Gastroesophageal sphincter (tissue), 4 donors: ENCODE measurements around the gene ACAN. TPM values are rescaled to one million over a fixed set of nuclear protein-coding genes. Genes with fewer than 3 reads are reported as not detected.
A peak's percentile ranks its signal among the peaks of the same experiment; 100 is the strongest.

Experiments
- ATAC-seq: fragments of 150-250 bp; one replicate; pipeline ENCODE4 v1.9.1; 2016; ENCODE audit warnings: mild to moderate bottlenecking, moderate library complexity
- H3K27ac ChIP-seq, 4 donors: fragments of 200-600 bp; sonication (generic) in 3 of 4; 1 replicate in 3 of 4; 2 replicates in 1 of 4; pipeline ENCODE4 v1.5.1; 2016 to 2019
- H3K27me3 ChIP-seq: fragments of 200-600 bp; sonication (generic); one replicate; pipeline ENCODE4 v1.5.1; 2019
- H3K36me3 ChIP-seq, 2 donors: fragments of 200-600 bp; sonication (generic); one replicate each; pipeline ENCODE4 v1.5.1; 2019; ENCODE audit warnings: control low read depth in 1 of 2
- H3K4me1 ChIP-seq, 3 donors: fragments of 200-600 bp; sonication (generic); 1 replicate in 2 of 3; 2 replicates in 1 of 3; pipeline ENCODE4 v1.5.1; 2016 to 2019; ENCODE audit warnings: control low read depth in 2 of 3
- H3K4me3 ChIP-seq, 2 donors: fragments of 200-600 bp; sonication (generic); one replicate each; pipeline ENCODE4 v1.5.1; 2019; ENCODE audit warnings: mild to moderate bottlenecking in 1 of 2, moderate library complexity in 1 of 2
- H3K9me3 ChIP-seq, 3 donors: fragments of 200-600 bp; sonication (generic); one replicate each; pipeline ENCODE4 v1.5.1; 2017 to 2019; ENCODE audit warnings: control low read depth in 2 of 3
- EP300 ChIP-seq: sonication (generic); formaldehyde crosslinking; IDR thresholded peaks from one replicate; pipeline ENCODE4 v1.6.1; 2017; ENCODE audit warnings: antibody characterized with exemption, mild to moderate bottlenecking
- POLR2A ChIP-seq, 2 donors: fragments of 450-650 bp; IDR thresholded peaks; one replicate each; pipeline ENCODE4 v1.6.1; 2017; ENCODE audit warnings: antibody characterized with exemption in 2 of 2, mild to moderate bottlenecking in 2 of 2, moderate library complexity in 1 of 2
- POLR2AphosphoS5 ChIP-seq: sonication (generic); formaldehyde crosslinking; IDR thresholded peaks from one replicate; pipeline ENCODE4 v1.6.1; 2017; ENCODE audit warnings: antibody characterized with exemption
- WGBS, 2 donors: methylation state at CpG; one replicate each; pipeline ENCODE4 v1.1.5; 2018; ENCODE audit warnings: low coverage in 1 of 2; 5-methylcytosine and 5-hydroxymethylcytosine counted together
- total RNA-seq, 4 donors: library from RNA; depleted of rRNA; stranded (reverse); fragments of >200 nt; gene quantifications; one replicate each; pipeline ENCODE4 v1.1.0, GENCODE V29; 2016
- TF ChIP-seq, protein P1 (sequence below), 4 experiments: fragments of 200-600 bp in 2 of 4; fragments of 450-650 bp in 2 of 4; sonication (generic) in 1 of 4; IDR thresholded peaks; one replicate each; pipeline ENCODE4 v1.5.1; 2017 to 2019; ENCODE audit warnings: antibody characterized with exemption in 4 of 4, mild to moderate bottlenecking in 2 of 4, moderate library complexity in 2 of 4

ACAN gene
- total RNA-seq, 4 donors from 2014 or later = 0.04 to 0.17 (median 0.13) TPM; not detected in 1

DNA sequence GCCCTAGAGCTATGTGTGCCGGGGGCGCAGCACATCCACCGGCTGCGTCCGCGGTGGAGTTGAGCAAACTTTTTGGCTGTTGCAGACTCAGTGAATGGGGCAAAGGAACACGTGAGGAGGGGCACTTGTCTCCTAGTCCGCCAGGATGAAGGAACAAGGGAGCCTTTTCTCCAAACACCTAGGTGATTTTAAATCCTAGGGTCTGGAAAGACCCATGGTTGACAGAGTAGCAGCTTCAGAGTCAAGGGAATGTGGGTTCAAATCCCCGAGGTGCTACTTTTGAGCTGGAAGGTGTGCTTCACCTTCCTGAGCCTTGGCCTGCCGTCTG is 648 bp downstream of the ACAN start:
- Histone ChIP-seq H3K4me3 (peak overlapping the region in 1 of 2 donors; percentile 23), H3K9me3 (peaks cover 0 to 5% (median 0%) of the 10 kb centered on the region in 3 donors), H3K36me3 (no peaks in the 10 kb centered on the region), H3K4me1 (peaks cover 0 to 10% (median 0%) of the 10 kb centered on the region in 3 donors), H3K27me3 (peaks cover 98% of the 10 kb centered on the region), H3K27ac (no peak overlapping the region)
- TF ChIP-seq EP300 (no peak), POLR2AphosphoS5 (no peak), POLR2A (IDR thresholded peaks at IDR 0.05) (no peak)
- TF ChIP-seq, protein P1, sequence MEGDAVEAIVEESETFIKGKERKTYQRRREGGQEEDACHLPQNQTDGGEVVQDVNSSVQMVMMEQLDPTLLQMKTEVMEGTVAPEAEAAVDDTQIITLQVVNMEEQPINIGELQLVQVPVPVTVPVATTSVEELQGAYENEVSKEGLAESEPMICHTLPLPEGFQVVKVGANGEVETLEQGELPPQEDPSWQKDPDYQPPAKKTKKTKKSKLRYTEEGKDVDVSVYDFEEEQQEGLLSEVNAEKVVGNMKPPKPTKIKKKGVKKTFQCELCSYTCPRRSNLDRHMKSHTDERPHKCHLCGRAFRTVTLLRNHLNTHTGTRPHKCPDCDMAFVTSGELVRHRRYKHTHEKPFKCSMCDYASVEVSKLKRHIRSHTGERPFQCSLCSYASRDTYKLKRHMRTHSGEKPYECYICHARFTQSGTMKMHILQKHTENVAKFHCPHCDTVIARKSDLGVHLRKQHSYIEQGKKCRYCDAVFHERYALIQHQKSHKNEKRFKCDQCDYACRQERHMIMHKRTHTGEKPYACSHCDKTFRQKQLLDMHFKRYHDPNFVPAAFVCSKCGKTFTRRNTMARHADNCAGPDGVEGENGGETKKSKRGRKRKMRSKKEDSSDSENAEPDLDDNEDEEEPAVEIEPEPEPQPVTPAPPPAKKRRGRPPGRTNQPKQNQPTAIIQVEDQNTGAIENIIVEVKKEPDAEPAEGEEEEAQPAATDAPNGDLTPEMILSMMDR (IDR thresholded peaks at IDR 0.05) = no peak
- WGBS, 2 donors = 20% methylated on average over 1 of the region's 10 CpGs; no CpG with 5 or more reads in 1 of the 2 donors
- no peak for ATAC-seq

DNA sequence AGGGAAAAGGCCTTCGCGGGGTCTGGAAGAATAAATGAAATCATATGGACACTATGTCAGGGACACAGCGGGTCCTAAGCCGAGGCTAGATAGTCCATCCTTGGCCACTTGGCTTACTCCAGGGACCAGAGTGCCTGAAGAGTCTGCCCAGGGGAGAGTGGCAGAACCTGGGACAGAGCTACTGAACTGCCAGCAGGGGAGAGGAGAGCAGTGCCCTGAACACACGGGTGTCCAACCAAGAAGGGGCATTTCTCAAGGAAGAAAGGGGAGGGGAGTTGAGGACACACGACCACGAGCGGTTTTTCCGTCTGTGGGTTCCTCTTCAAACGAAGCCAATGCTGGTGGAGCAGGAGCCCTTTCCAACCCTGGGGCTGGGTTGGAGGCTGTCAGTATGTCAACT is 1.0 kb downstream of the ACAN start:
- Histone ChIP-seq H3K27me3 (peaks cover 98% of the 10 kb centered on the region), H3K9me3 (peaks cover 0 to 1% (median 0%) of the 10 kb centered on the region in 3 donors), H3K4me3 (no peak overlapping the region), H3K36me3 (no peaks in the 10 kb centered on the region), H3K27ac (no peak overlapping the region), H3K4me1 (peaks cover 0 to 10% (median 0%) of the 10 kb centered on the region in 3 donors)
- TF ChIP-seq POLR2A (IDR thresholded peaks at IDR 0.05) = no peak
- TF ChIP-seq, protein P1 (IDR thresholded peaks at IDR 0.05) = no peak
- TF ChIP-seq POLR2AphosphoS5 = no peak
- no peak for TF ChIP-seq EP300
- ATAC-seq = no peak
- 57 to 68% methylated on average over 5 of the region's 10 CpGs for WGBS, 2 donors

DNA sequence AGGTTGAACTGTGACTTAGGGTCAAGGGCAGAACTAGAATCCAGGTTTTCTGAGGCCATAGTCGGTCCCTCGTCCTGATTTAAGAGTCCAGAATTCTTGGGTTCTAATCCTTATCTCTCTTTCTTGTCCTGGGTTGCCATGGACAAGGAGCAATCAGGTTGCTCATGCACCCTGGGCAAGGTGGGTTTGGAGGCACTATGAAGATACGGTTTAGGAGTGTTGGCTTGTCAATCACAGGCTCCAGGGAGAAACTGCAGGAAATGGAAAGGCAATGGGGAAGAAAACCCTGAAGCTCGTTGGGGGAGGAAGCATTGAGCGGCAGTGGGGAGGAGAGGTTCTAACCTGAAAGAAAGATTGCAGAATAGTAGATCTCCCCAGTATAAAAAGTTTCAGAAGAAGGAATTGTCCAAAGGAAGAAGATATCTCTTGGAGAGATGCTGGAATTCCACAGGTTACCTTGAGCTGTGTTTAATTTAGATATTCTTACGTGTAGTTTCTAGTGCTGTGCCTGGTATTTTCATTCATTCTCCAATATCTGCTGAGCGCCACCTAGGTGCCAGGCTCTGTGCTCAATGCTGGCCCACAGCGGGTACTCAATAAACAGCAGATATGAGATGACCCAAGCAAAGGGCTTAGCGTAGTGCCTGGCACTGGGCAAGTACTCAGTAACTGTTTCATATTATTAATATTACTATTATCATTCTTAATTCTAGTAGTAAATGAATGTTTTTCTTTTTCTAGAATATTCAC is 2.0 kb downstream of the ACAN start:
- TF ChIP-seq POLR2AphosphoS5 = no peak
- TF ChIP-seq POLR2A (IDR thresholded peaks at IDR 0.05) = no peak
- TF ChIP-seq, protein P1 (IDR thresholded peaks at IDR 0.05) = no peak
- no peak for TF ChIP-seq EP300
- WGBS, 2 donors = 51 to 54% methylated on average over 8 to 9 of the region's 9 CpGs
- ATAC-seq = no peak

DNA sequence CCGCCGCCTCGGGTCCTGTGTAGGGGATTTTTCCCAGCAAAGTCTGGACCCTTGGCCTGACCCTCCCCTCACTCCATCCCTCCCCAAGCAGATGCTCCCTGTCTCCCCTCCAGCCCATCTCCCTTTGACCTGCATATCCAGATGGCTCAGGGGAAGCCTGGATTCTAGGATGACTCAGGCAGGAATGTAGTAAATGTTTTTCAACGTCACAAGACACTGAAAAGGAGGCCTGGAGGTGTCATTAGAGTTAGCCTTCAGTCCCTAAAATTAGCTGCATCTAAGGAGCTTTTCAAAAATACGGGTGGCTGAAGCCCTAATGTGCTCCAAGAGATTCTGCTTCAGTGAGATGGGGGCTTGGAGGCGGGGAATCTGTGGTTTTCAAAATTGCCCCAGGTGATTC is 7.2 kb downstream of the ACAN start:
- Histone ChIP-seq H3K4me1 (no peaks in the 10 kb centered on the region), H3K9me3 (no peaks in the 10 kb centered on the region), H3K4me3 (no peak overlapping the region), H3K27ac (no peak overlapping the region), H3K36me3 (no peaks in the 10 kb centered on the region), H3K27me3 (peaks cover 60% of the 10 kb centered on the region)
- no peak for TF ChIP-seq POLR2AphosphoS5
- no peak for TF ChIP-seq EP300
- TF ChIP-seq, protein P1 (IDR thresholded peaks at IDR 0.05) = no peak
- no peak for TF ChIP-seq POLR2A (IDR thresholded peaks at IDR 0.05)
- ATAC-seq = no peak
- 75% methylated on average over 5 to 6 of the region's 6 CpGs for WGBS, 2 donors

More for the DNA sequence above, 2.0 kb downstream of the ACAN start:
- peaks cover 97% of the 10 kb centered on the region for H3K27me3 ChIP-seq
- no peaks in the 10 kb centered on the region for H3K9me3 ChIP-seq
- no peak overlapping the region for H3K4me3 ChIP-seq
- H3K27ac ChIP-seq = no peak overlapping the region
- no peaks in the 10 kb centered on the region for H3K36me3 ChIP-seq
- peaks cover 0 to 10% (median 0%) of the 10 kb centered on the region in 3 donors for H3K4me1 ChIP-seq

- no peaks in the 10 kb centered on the region for H3K9me3 ChIP-seq
- no peak for ATAC-seq
- H3K4me1 ChIP-seq = no peaks in the 10 kb centered on the region
- TF ChIP-seq POLR2AphosphoS5 = no peak
- no peaks in the 10 kb centered on the region for H3K36me3 ChIP-seq
- no peak overlapping the region for H3K27ac ChIP-seq
- H3K4me3 ChIP-seq = no peak overlapping the region
- 46 to 80% methylated on average over 1 to 4 of the region's 4 CpGs for WGBS, 2 donors
- H3K27me3 ChIP-seq = peaks cover 43% of the 10 kb centered on the region
Observed at GRCh38 chr15:88812133-88812532, 8.9 kb downstream of the ACAN start.
